ENCODE measurements around the gene NUP133.
"Not testable (repeated sequence)": the region's sequence is repeated elsewhere in the genome, so short reads cannot be mapped to it uniquely, and the experiment has no call there.

NUP133 gene

DNA sequence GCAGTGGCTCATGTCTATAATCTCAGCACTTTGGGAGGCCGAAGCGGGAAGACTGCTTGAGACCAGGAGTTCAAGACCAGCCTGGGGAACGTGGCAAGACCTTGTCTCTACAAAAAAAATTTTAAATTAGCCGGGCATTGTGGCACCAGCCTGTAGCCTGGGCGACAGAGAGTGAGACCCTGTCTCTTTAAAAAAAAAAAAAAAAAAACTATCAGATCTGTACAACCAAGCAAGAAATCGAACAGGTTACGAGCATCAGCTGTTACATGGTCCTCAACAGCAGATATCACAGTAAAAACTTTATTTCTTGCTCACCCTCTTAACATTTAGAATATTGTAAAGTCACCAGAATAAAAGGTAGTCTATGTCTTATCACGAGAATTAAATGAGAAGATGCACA, 1.5 kb downstream of the NUP133 start:
- Histone ChIP-seq H3K9ac (ENCODE audit: low read depth, low read length) (no peak overlapping the region), H3K27me3 (ENCODE audit: control insufficient read depth, insufficient read depth, low read length) (no peaks in the 10 kb centered on the region), H3K4me3 (ENCODE audit: low read depth, low read length) (peak overlapping the region; percentile 86), H3K4me1 (ENCODE audit: control insufficient read depth, insufficient read depth, low read length) (no peaks in the 10 kb centered on the region), H3K9me3 (ENCODE audit: control insufficient read depth, insufficient read depth, low read length) (no peaks in the 10 kb centered on the region), H3K36me3 (ENCODE audit: control insufficient read depth, insufficient read depth, low read length) (no peaks in the 10 kb centered on the region)

DNA sequence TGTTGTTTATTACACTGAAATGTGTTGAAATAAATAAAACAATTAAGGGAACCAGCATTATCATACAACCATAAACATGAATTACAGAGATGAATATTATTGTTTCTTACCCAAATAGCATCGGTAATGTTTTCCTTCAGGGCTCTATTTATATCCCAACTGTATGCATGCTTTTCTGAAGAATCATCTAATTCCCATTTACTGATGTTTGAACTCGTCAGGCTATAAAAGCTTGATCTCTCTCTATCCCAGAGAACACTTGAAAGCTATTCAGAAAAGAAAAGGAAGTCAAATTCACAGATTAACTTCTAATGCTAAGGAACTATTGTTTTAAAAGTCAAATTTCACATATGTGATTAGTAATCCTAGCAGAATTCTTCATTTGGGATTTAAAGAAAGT, 12.4 kb downstream of the NUP133 start:
- no peaks in the 10 kb centered on the region for H3K9me3 ChIP-seq (ENCODE audit: control insufficient read depth, insufficient read depth, low read length)
- H3K9ac ChIP-seq (ENCODE audit: low read depth, low read length) = no peak overlapping the region
- H3K4me3 ChIP-seq (ENCODE audit: low read depth, low read length) = no peak overlapping the region
- no peaks in the 10 kb centered on the region for H3K27me3 ChIP-seq (ENCODE audit: control insufficient read depth, insufficient read depth, low read length)
- peaks cover 5% of the 10 kb centered on the region for H3K36me3 ChIP-seq (ENCODE audit: control insufficient read depth, insufficient read depth, low read length)
- no peaks in the 10 kb centered on the region for H3K4me1 ChIP-seq (ENCODE audit: control insufficient read depth, insufficient read depth, low read length)

DNA sequence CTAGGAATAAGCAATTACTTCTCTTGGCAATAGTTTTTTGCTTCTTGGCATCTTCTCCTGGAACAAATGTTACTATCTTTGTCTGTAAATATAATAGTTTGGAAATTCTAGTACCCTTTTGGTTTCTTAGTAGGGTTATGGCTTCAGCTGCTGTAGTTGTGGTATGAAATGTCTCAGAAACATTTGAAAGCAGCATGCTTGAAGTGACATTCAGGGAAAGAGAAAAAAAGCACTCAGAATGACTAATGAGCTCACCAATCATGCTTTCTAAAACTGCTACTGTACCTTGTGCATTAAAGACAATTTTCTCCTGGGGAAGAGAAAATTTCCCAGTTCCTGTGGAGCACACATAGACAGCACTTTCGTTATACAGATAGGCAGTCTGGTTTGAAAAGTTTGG, 21.0 kb downstream of the NUP133 start:
- Histone ChIP-seq H3K4me3 (ENCODE audit: low read depth, low read length) (no peak overlapping the region), H3K9ac (ENCODE audit: low read depth, low read length) (no peak overlapping the region), H3K27me3 (ENCODE audit: control insufficient read depth, insufficient read depth, low read length) (no peaks in the 10 kb centered on the region), H3K36me3 (ENCODE audit: control insufficient read depth, insufficient read depth, low read length) (peaks cover 8% of the 10 kb centered on the region), H3K9me3 (ENCODE audit: control insufficient read depth, insufficient read depth, low read length) (no peaks in the 10 kb centered on the region), H3K4me1 (ENCODE audit: control insufficient read depth, insufficient read depth, low read length) (no peaks in the 10 kb centered on the region)

DNA sequence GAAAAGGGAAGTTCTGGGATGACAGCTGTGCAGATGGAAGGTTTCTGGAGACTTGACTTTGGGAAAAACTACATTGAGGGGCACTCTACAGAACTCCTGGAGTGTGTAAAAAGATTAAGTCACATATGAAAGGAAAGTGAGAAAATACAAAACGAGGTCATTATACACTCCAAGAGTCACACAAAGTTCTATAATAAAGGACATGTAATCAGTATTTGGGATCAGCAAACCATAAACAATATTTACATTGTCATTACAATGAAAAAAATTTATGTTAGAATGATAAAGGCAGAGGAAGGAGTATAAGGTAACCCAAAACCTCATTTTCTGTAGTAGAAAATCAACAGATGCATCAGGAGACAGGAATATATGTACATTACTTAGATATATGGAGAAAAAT, 22.8 kb downstream of the NUP133 start:
- no peak overlapping the region for H3K9ac ChIP-seq (ENCODE audit: low read depth, low read length)
- H3K27me3 ChIP-seq (ENCODE audit: control insufficient read depth, insufficient read depth, low read length) = no peaks in the 10 kb centered on the region
- no peak overlapping the region for H3K4me3 ChIP-seq (ENCODE audit: low read depth, low read length)
- H3K4me1 ChIP-seq (ENCODE audit: control insufficient read depth, insufficient read depth, low read length) = no peaks in the 10 kb centered on the region
- no peaks in the 10 kb centered on the region for H3K9me3 ChIP-seq (ENCODE audit: control insufficient read depth, insufficient read depth, low read length)
- H3K36me3 ChIP-seq (ENCODE audit: control insufficient read depth, insufficient read depth, low read length) = peaks cover 5% of the 10 kb centered on the region

DNA sequence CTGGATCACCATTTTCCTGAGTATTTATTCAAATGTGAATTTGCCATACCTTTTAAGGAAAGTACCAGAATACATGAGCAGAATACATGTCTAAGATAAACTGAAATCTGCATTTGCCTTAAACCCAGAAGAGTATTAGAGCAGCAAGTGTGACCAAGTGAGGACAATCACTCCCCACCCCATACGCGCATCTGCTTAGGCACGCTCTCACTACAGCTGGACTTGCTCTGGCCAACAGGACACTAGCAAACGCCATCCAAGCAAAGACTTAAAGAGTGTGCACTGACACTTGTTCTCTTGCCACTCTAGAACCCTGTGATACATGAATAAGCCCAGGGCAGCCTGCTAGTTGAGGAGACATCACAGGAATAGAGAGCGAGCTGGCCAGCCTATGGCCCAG, 25.6 kb downstream of the NUP133 start:
- H3K36me3 ChIP-seq (ENCODE audit: control insufficient read depth, insufficient read depth, low read length) = no peaks in the 10 kb centered on the region
- no peaks in the 10 kb centered on the region for H3K9me3 ChIP-seq (ENCODE audit: control insufficient read depth, insufficient read depth, low read length)
- no peak overlapping the region for H3K4me3 ChIP-seq (ENCODE audit: low read depth, low read length)
- no peaks in the 10 kb centered on the region for H3K4me1 ChIP-seq (ENCODE audit: control insufficient read depth, insufficient read depth, low read length)
- no peaks in the 10 kb centered on the region for H3K27me3 ChIP-seq (ENCODE audit: control insufficient read depth, insufficient read depth, low read length)
- H3K9ac ChIP-seq (ENCODE audit: low read depth, low read length) = no peak overlapping the region

DNA sequence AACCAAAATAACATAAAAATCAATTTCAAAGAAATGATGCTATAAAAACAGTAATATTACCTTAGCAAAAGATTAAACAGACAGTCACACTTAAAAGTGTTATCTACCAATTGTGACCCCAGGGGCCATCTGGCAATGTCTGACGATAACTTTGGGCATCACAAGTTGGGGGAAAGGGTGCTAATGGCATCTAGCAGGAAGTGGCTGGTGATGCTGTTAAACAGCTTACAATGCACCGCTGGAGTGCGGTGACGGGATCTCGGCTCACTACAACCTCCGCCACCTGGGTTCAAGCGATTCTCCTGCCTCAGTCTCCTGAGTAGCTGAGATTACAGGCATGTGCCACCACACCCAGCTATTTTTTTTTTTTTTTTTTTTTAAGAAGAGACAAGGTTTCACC, 27.6 kb downstream of the NUP133 start:
- Histone ChIP-seq H3K36me3 (ENCODE audit: control insufficient read depth, insufficient read depth, low read length) (no peaks in the 10 kb centered on the region), H3K9me3 (ENCODE audit: control insufficient read depth, insufficient read depth, low read length) (no peaks in the 10 kb centered on the region), H3K27me3 (ENCODE audit: control insufficient read depth, insufficient read depth, low read length) (no peaks in the 10 kb centered on the region), H3K4me3 (ENCODE audit: low read depth, low read length) (no peak overlapping the region), H3K4me1 (ENCODE audit: control insufficient read depth, insufficient read depth, low read length) (no peaks in the 10 kb centered on the region), H3K9ac (ENCODE audit: low read depth, low read length) (no peak overlapping the region)

DNA sequence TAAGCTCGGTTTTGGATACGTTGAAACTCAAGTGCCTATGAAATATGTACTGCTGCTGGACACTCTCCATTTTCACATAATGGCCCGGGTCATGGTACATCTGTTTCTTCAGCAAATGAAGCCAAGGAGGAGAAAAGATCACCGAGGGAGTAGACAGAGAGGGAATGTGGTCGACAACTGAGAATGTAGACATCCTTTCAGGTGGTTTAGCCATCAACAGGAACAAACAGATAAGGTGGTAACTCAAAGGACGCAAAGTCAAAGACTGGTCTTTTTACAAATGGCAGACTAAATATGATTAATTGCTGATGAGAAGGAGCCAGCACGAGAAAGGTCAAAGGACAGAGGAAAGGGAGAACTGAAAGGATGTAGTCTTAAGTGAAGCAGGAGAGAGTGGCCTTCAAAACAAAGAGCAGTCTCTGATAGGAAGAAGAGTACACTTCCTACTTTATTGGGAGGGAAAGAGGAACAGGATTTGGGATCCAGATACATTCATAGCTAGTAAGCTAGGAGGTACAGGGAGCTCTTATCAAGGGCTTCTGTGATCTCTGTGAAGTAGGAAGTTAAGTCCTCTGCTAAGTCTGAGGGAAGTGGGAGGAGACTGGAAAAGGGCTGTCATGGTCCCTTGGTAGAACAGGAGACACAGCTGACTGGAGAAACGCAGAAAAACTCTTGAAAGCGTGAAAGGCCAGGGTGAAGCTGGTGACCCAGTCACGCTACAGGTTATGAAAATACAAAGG, 28.3 kb downstream of the NUP133 start:
- Histone ChIP-seq H3K9ac (ENCODE audit: low read depth, low read length) (no peak overlapping the region), H3K36me3 (ENCODE audit: control insufficient read depth, insufficient read depth, low read length) (no peaks in the 10 kb centered on the region)

DNA sequence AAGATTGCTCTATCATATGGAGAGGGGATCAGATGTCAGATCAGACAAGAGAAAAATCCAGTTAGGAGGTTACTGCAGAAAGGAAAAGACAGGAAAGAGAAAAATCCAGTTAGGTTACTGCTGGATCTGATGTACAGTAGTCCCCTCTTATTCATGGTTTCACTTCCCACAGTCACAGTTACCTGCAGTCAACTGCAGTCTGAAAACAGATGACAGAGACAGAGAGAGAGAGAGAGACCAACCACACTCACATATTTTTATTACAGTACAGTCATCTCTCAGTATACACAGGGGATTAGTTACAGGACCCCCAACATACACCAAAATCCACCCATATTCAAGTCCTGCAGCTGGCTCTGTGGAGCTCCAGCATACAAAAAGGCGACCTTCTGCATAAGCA, 29.3 kb downstream of the NUP133 start:
- Histone ChIP-seq H3K36me3 (ENCODE audit: control insufficient read depth, insufficient read depth, low read length) (no peaks in the 10 kb centered on the region), H3K9ac (ENCODE audit: low read depth, low read length) (no peak overlapping the region), H3K4me3 (ENCODE audit: low read depth, low read length) (no peak overlapping the region), H3K27me3 (ENCODE audit: control insufficient read depth, insufficient read depth, low read length) (no peaks in the 10 kb centered on the region), H3K9me3 (ENCODE audit: control insufficient read depth, insufficient read depth, low read length) (no peaks in the 10 kb centered on the region), H3K4me1 (ENCODE audit: control insufficient read depth, insufficient read depth, low read length) (no peaks in the 10 kb centered on the region)

More for the DNA sequence above, 28.3 kb downstream of the NUP133 start:
- Histone ChIP-seq H3K27me3 (ENCODE audit: control insufficient read depth, insufficient read depth, low read length) (no peaks in the 10 kb centered on the region), H3K9me3 (ENCODE audit: control insufficient read depth, insufficient read depth, low read length) (no peaks in the 10 kb centered on the region), H3K4me3 (ENCODE audit: low read depth, low read length) (no peak overlapping the region), H3K4me1 (ENCODE audit: control insufficient read depth, insufficient read depth, low read length) (no peaks in the 10 kb centered on the region)

DNA sequence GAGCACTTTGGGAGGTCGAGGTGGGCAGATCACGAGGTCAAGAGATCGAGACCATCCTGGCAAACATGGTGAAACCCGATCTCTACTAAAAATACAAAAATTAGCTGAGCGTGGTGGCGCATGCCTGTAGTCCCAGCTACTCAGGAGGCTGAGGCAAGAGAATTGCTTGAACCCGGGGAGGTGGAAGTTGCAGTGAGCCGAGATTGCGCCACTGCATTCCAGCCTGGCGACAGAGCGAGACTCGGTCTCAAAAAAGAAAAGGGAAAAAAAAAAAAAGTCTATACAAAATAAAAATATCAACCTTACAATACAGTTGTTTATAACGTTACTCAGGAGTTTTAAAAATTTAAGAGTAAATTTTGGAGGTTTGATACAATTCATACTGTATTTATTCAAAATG, 32.3 kb downstream of the NUP133 start:
- H3K9ac ChIP-seq (ENCODE audit: low read depth, low read length); H3K27me3 ChIP-seq (ENCODE audit: control insufficient read depth, insufficient read depth, low read length); H3K9me3 ChIP-seq (ENCODE audit: control insufficient read depth, insufficient read depth, low read length); H3K4me1 ChIP-seq (ENCODE audit: control insufficient read depth, insufficient read depth, low read length); H3K36me3 ChIP-seq (ENCODE audit: control insufficient read depth, insufficient read depth, low read length); H3K4me3 ChIP-seq (ENCODE audit: low read depth, low read length): not testable (repeated sequence)

DNA sequence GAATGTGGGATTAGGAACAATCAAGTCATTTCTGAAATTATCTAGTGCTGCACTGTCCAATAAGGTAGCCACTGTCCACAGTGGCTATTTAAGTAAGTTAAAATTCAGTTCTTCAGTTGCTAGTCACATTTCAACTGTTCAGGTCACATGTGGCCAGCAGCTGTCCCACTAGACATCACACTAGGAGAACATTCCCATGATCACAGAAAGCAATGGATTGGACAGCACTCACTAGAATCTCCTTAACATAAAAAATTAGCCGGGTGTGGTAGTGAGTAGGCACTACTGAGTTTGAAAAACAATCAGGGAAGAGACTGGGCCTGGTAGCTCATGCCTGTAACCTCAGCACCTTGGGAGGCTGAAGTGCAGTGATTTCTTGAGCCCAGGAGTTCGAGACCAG, 33.6 kb downstream of the NUP133 start:
- Histone ChIP-seq H3K9me3 (ENCODE audit: control insufficient read depth, insufficient read depth, low read length) (no peaks in the 10 kb centered on the region), H3K36me3 (ENCODE audit: control insufficient read depth, insufficient read depth, low read length) (peaks cover 7% of the 10 kb centered on the region), H3K9ac (ENCODE audit: low read depth, low read length) (no peak overlapping the region), H3K4me3 (ENCODE audit: low read depth, low read length) (no peak overlapping the region), H3K4me1 (ENCODE audit: control insufficient read depth, insufficient read depth, low read length) (no peaks in the 10 kb centered on the region), H3K27me3 (ENCODE audit: control insufficient read depth, insufficient read depth, low read length) (no peaks in the 10 kb centered on the region)

DNA sequence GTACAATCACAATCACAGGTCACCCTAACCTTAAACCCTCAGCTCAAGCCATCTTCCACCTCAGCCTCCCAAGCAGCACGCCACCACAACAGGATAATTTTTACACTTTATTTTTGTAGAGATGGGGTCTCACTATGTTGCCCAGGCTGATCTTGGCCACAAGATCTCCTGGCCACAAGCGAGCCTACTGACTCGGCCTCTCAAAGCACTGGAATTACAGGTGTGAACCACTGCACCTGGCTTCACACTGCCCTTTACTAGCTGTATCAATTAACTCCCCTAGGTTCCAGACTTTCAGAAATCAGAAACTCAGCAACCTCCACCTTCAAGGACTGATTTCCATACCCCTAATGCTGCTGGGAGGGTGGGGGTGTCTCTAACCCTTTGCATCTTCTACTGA, 37.0 kb downstream of the NUP133 start:
- Histone ChIP-seq H3K4me1 (ENCODE audit: control insufficient read depth, insufficient read depth, low read length) (no peaks in the 10 kb centered on the region), H3K4me3 (ENCODE audit: low read depth, low read length) (no peak overlapping the region), H3K9ac (ENCODE audit: low read depth, low read length) (no peak overlapping the region), H3K9me3 (ENCODE audit: control insufficient read depth, insufficient read depth, low read length) (no peaks in the 10 kb centered on the region), H3K27me3 (ENCODE audit: control insufficient read depth, insufficient read depth, low read length) (no peaks in the 10 kb centered on the region), H3K36me3 (ENCODE audit: control insufficient read depth, insufficient read depth, low read length) (peaks cover 8% of the 10 kb centered on the region)

DNA sequence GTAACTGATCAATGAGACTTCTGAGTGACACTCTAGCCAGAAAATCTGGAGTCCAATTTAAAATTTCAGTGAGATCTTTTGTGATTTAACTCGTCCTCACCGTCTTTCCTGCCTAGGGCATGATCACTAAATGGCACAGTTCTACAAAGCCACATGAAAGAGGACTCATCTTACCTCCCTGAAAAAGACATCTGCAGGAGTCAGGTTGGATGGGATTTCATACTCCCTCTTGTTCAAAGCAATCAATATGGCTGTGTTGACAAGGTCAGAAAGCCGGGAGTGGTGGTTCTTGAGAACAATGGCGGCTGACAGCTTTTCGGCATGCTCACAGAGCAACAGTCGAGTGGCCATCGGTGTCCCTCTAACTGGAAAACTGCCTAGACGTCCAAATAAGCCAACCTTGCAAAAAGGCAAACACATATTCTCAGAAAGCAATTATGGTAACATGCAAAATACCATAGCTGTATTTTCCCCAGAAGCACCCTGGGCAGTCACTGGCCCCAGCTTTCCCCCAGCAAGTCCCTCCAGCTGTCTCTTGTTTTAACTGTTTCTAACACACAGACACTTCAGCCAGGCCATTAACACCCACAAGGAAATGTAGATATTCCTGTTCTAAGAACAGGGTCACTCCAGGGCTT, 37.6 kb downstream of the NUP133 start:
- H3K36me3 ChIP-seq (ENCODE audit: control insufficient read depth, insufficient read depth, low read length) = peaks cover 8% of the 10 kb centered on the region
- H3K27me3 ChIP-seq (ENCODE audit: control insufficient read depth, insufficient read depth, low read length) = no peaks in the 10 kb centered on the region
- no peaks in the 10 kb centered on the region for H3K9me3 ChIP-seq (ENCODE audit: control insufficient read depth, insufficient read depth, low read length)
- no peak overlapping the region for H3K4me3 ChIP-seq (ENCODE audit: low read depth, low read length)
- no peaks in the 10 kb centered on the region for H3K4me1 ChIP-seq (ENCODE audit: control insufficient read depth, insufficient read depth, low read length)
- H3K9ac ChIP-seq (ENCODE audit: low read depth, low read length) = no peak overlapping the region
